ENCODE results near the gene PGBD4. TPM values are rescaled to one million over a fixed set of nuclear protein-coding genes. Genes with fewer than 3 reads are reported as not detected.

Gene PGBD4
- total RNA-seq, 1 experiment from 2014 or later = 1.5 TPM

DNA sequence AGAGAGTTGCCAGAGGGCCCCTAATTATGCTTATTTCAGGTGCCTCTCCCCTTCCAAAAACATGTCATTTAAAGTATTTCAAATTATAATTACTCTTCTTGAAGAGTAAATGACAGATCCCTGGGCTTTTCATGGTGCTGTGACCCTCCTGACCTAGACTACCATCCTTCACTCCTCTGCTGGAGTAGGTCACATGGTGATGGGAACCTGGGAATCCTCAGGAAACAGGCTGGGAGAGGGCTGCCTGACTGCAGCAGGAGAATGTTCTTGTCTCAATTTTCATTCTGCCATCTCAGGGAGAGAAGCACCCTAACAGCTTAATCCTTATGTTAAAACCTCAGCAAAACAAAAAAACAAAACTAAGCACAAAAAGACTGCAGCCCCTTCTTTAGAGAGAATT lies 24.6 kb downstream of the PGBD4 start:
- H3K4me3 Mint-ChIP-seq (ENCODE audit: unreplicated experiment) = no peak overlapping the region
- ChIA-PET POLR2A (no interaction called here), CTCF (no interaction called here)
- intact Hi-C loops (cut with micrococcal nuclease; ENCODE audit: unreplicated experiment) = no loop called here
- DNase-seq = no peak
- Histone ChIP-seq H3K4me3 (ENCODE audit: low read depth, low read length) (no peak overlapping the region), H3K27me3 (replicated peaks; ENCODE audit: control insufficient read depth, insufficient read depth, low read length) (no peaks in the 10 kb centered on the region), H3K4me1 (no peaks in the 10 kb centered on the region), H3K9me3 (no peaks in the 10 kb centered on the region), H3K36me3 (ENCODE audit: control insufficient read depth, insufficient read depth, low read length) (no peaks in the 10 kb centered on the region)
- peaks cover 10% of the 10 kb centered on the region for H3K4me1 Mint-ChIP-seq (ENCODE audit: low read depth, unreplicated experiment)
- TF ChIP-seq, protein P1, sequence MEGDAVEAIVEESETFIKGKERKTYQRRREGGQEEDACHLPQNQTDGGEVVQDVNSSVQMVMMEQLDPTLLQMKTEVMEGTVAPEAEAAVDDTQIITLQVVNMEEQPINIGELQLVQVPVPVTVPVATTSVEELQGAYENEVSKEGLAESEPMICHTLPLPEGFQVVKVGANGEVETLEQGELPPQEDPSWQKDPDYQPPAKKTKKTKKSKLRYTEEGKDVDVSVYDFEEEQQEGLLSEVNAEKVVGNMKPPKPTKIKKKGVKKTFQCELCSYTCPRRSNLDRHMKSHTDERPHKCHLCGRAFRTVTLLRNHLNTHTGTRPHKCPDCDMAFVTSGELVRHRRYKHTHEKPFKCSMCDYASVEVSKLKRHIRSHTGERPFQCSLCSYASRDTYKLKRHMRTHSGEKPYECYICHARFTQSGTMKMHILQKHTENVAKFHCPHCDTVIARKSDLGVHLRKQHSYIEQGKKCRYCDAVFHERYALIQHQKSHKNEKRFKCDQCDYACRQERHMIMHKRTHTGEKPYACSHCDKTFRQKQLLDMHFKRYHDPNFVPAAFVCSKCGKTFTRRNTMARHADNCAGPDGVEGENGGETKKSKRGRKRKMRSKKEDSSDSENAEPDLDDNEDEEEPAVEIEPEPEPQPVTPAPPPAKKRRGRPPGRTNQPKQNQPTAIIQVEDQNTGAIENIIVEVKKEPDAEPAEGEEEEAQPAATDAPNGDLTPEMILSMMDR (IDR thresholded peaks at IDR 0.05; ENCODE audit: insufficient read depth in 1 of 2, low read depth in 1 of 2, low read length in 1 of 2, severe bottlenecking in 1 of 2, unreplicated experiment in 1 of 2) = no peak
- H3K27ac Mint-ChIP-seq (ENCODE audit: unreplicated experiment) = no peak overlapping the region
- BruUV-seq (replicated peaks) = no TSS peak
- H3K36me3 Mint-ChIP-seq (ENCODE audit: insufficient read depth, unreplicated experiment) = no peaks in the 10 kb centered on the region
- H3K9me3 Mint-ChIP-seq (ENCODE audit: unreplicated experiment) = no peaks in the 10 kb centered on the region
- no peaks in the 10 kb centered on the region for H3K27me3 Mint-ChIP-seq (ENCODE audit: insufficient read depth, unreplicated experiment)

DNA sequence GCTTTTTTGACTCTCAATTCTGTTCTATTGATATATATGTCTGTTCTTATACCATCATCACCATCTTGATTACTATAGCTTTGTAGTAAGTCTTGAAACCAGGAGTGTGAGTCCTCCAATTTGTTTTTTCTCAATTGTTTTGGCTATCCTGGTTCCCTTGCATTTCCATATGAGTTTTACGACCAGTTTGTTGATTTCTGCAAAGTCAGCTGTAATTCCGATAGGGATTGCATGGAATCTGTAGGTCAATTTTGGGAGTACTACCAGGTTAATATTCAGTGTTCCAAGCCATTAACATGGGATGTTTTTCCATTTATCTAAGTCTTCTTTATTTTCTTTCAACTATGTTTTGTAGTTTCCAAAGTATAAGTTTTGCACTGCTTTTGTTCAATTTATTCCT lies 27.0 kb downstream of the PGBD4 start:
- H3K4me3 Mint-ChIP-seq (ENCODE audit: unreplicated experiment) = no peak overlapping the region
- intact Hi-C loops (cut with micrococcal nuclease; ENCODE audit: unreplicated experiment) = no loop called here
- no peaks in the 10 kb centered on the region for H3K4me1 Mint-ChIP-seq (ENCODE audit: low read depth, unreplicated experiment)
- Histone ChIP-seq H3K4me3 (ENCODE audit: low read depth, low read length) (no peak overlapping the region), H3K27me3 (replicated peaks; ENCODE audit: control insufficient read depth, insufficient read depth, low read length) (no peaks in the 10 kb centered on the region), H3K9me3 (no peaks in the 10 kb centered on the region), H3K36me3 (ENCODE audit: control insufficient read depth, insufficient read depth, low read length) (no peaks in the 10 kb centered on the region), H3K4me1 (no peaks in the 10 kb centered on the region)
- no peaks in the 10 kb centered on the region for H3K9me3 Mint-ChIP-seq (ENCODE audit: unreplicated experiment)
- DNase-seq = no peak
- H3K27ac Mint-ChIP-seq (ENCODE audit: unreplicated experiment) = no peak overlapping the region
- BruUV-seq (replicated peaks) = no TSS peak
- no peaks in the 10 kb centered on the region for H3K27me3 Mint-ChIP-seq (ENCODE audit: insufficient read depth, unreplicated experiment)
- POLR2A ChIA-PET = no interaction called here
- TF ChIP-seq, protein P1 (IDR thresholded peaks at IDR 0.05; ENCODE audit: insufficient read depth in 1 of 2, low read depth in 1 of 2, low read length in 1 of 2, severe bottlenecking in 1 of 2, unreplicated experiment in 1 of 2) = no peak
- CTCF ChIA-PET = no interaction called here
- H3K36me3 Mint-ChIP-seq (ENCODE audit: insufficient read depth, unreplicated experiment) = no peaks in the 10 kb centered on the region

DNA sequence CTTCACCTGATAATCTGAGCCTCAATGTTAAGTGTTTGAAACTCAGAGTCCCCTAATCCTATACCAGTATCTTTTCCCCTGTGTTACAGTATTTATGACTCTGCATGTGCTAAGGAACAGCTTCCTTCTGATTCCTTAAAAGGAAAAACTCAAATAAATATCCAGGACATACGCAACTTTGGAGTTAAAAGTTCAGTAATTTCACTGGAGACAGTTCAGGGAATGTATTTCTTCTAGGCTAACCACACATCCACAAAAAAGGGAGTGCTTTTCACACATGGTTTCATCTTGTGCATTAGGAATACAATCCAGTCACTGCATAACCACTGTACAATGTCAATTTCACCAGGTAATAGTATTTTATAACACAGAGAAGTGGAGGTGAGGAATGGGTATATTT lies 31.0 kb downstream of the PGBD4 start:
- H3K9me3 ChIP-seq = no peaks in the 10 kb centered on the region
- Mint-ChIP-seq H3K4me1 (ENCODE audit: low read depth, unreplicated experiment) (no peaks in the 10 kb centered on the region), H3K36me3 (ENCODE audit: insufficient read depth, unreplicated experiment) (no peaks in the 10 kb centered on the region), H3K4me3 (ENCODE audit: unreplicated experiment) (no peak overlapping the region), H3K9me3 (ENCODE audit: unreplicated experiment) (no peaks in the 10 kb centered on the region), H3K27me3 (ENCODE audit: insufficient read depth, unreplicated experiment) (no peaks in the 10 kb centered on the region), H3K27ac (ENCODE audit: unreplicated experiment) (no peak overlapping the region)
- no peaks in the 10 kb centered on the region; the same call in 1 of the 2 replicates for H3K36me3 ChIP-seq (ENCODE audit: control insufficient read depth, insufficient read depth, low read length)
- no TSS peak for BruUV-seq (replicated peaks)
- no peak overlapping the region for H3K4me3 ChIP-seq (ENCODE audit: low read depth, low read length)
- no peak for DNase-seq
- ChIA-PET CTCF (no interaction called here), POLR2A (no interaction called here)
- intact Hi-C loops (cut with micrococcal nuclease; ENCODE audit: unreplicated experiment) = no loop called here
- H3K4me1 ChIP-seq = no peaks in the 10 kb centered on the region
- TF ChIP-seq, protein P1 (IDR thresholded peaks at IDR 0.05; ENCODE audit: insufficient read depth in 1 of 2, low read depth in 1 of 2, low read length in 1 of 2, severe bottlenecking in 1 of 2, unreplicated experiment in 1 of 2) = no peak
- no peaks in the 10 kb centered on the region for H3K27me3 ChIP-seq (replicated peaks; ENCODE audit: control insufficient read depth, insufficient read depth, low read length)
